Measurements from ENCODE around the gene TBCD. TPM values are rescaled to one million over a fixed set of nuclear protein-coding genes. Genes with fewer than 3 reads are reported as not detected.

The TBCD gene
- total RNA-seq, 4 donors from 2014 or later: 30.5 to 94.3 (median 51.8) TPM

GRCh38 chr17:82881324-82881823 is 129.5 kb downstream of the TBCD start:
- no peak for TF ChIP-seq CTCF (IDR thresholded peaks at IDR 0.05)
- DNase-seq (ENCODE audit: low spot score): no peak
- ATAC-seq (ENCODE audit: low FRiP score): no peak

- DNase-seq (ENCODE audit: low spot score) (no peak), ATAC-seq (ENCODE audit: low FRiP score) (no peak)
- no peak for TF ChIP-seq CTCF (IDR thresholded peaks at IDR 0.05)
Observed at GRCh38 chr17:82881900-82882714, 130.2 kb downstream of the TBCD start.

GRCh38 chr17:82882715-82883418 is 131.0 kb downstream of the TBCD start:
- no peak for TF ChIP-seq CTCF (IDR thresholded peaks at IDR 0.05)
- no peak for ATAC-seq (ENCODE audit: low FRiP score)
- no peak for DNase-seq (ENCODE audit: low spot score)

GRCh38 chr17:82883419-82884031 is 131.7 kb downstream of the TBCD start:
- ATAC-seq (ENCODE audit: low FRiP score) (no peak), DNase-seq (ENCODE audit: low spot score) (no peak)
- TF ChIP-seq CTCF (IDR thresholded peaks at IDR 0.05): no peak

GRCh38 chr17:82884341-82884969 is 132.6 kb downstream of the TBCD start:
- DNase-seq (ENCODE audit: low spot score) (no peak), ATAC-seq (ENCODE audit: low FRiP score) (no peak)
- TF ChIP-seq CTCF (IDR thresholded peaks at IDR 0.05): no peak

GRCh38 chr17:82884970-82885353 is 133.1 kb downstream of the TBCD start:
- ATAC-seq (ENCODE audit: low FRiP score): no peak
- no peak for DNase-seq (ENCODE audit: low spot score)
- no peak for TF ChIP-seq CTCF (IDR thresholded peaks at IDR 0.05)

Data from omental fat pad (tissue), 4 donors.